Heart left ventricle (tissue), 16 donors: ENCODE measurements around the gene PPM1L. TPM values are rescaled to one million over a fixed set of nuclear protein-coding genes. Genes with fewer than 3 reads are reported as not detected.

Experiments used
- ATAC-seq, 4 donors: fragments of 200-7000 bp; cut with Tn5 transposase; one replicate each; pipeline ENCODE4 v1.9.1; 2020 to 2022; ENCODE audit warnings: moderate library complexity in 4 of 4, mild to moderate bottlenecking in 3 of 4, moderate number of reproducible peaks in 1 of 4
- DNase-seq, 5 donors: peaks; one replicate each; pipeline ENCODE4 v3.0.0-alpha.2; 2020
- H3K27ac ChIP-seq, 12 donors: fragments of 200-600 bp; sonication (generic) in 4 of 12; one replicate each; pipeline versions ENCODE4 v1.5.0 to v1.8.0; 2016 to 2022; ENCODE audit warnings: mild to moderate bottlenecking in 2 of 12
- H3K27me3 ChIP-seq, 9 donors: fragments of 200-600 bp; sonication (generic) in 2 of 9; one replicate each; pipeline versions ENCODE4 v1.5.1 to v1.8.0; 2016 to 2022; ENCODE audit warnings: mild to moderate bottlenecking in 3 of 9
- H3K36me3 ChIP-seq, 9 donors: fragments of 200-600 bp; sonication (generic) in 2 of 9; one replicate each; pipeline versions ENCODE4 v1.5.0 to v1.8.0; 2018 to 2022; ENCODE audit warnings: mild to moderate bottlenecking in 2 of 9
- H3K4me1 ChIP-seq, 12 donors: fragments of 200-600 bp; sonication (generic) in 4 of 12; one replicate each; pipeline versions ENCODE4 v1.5.0 to v1.8.0; 2016 to 2022; ENCODE audit warnings: mild to moderate bottlenecking in 3 of 12
- H3K4me3 ChIP-seq, 12 donors: fragments of 200-600 bp; sonication (generic) in 4 of 12; one replicate each; pipeline versions ENCODE4 v1.5.0 to v1.8.0; 2017 to 2022; ENCODE audit warnings: mild to moderate bottlenecking in 9 of 12, moderate library complexity in 4 of 12
- H3K9me3 ChIP-seq, 12 donors: fragments of 200-600 bp; sonication (generic) in 4 of 12; one replicate each; pipeline versions ENCODE4 v1.5.0 to v1.8.0; 2016 to 2022; ENCODE audit warnings: mild to moderate bottlenecking in 1 of 12
- CTCF ChIP-seq, 12 donors: fragments of 200-600 bp; sonication (generic) in 4 of 12; IDR thresholded peaks; one replicate each; pipeline versions ENCODE4 v1.5.0 to v1.8.0; 2018 to 2022; ENCODE audit warnings: antibody characterized with exemption in 12 of 12, mild to moderate bottlenecking in 5 of 12
- POLR2A ChIP-seq, 2 donors: fragments of 450-650 bp; IDR thresholded peaks; one replicate each; pipeline ENCODE4 v1.6.1; 2017; ENCODE audit warnings: antibody characterized with exemption in 2 of 2, mild to moderate bottlenecking in 2 of 2, moderate library complexity in 2 of 2
- WGBS, 4 donors: extraction: QIAGEN DNeasy Blood & Tissue Kit in 2 of 4; methylation state at CpG; one replicate each; pipeline versions ENCODE4 v1.1.5 to v1.1.7; 2013 to 2018; 5-methylcytosine and 5-hydroxymethylcytosine counted together
- intact Hi-C, 10 donors: fragments of 100-400 bp; cut with DNase I; formaldehyde crosslinking; loops; one replicate each; pipeline versions ENCODE4 v1.11.1 to v1.14.2; 2022
- polyA plus RNA-seq, 2 donors: library from polyadenylated mRNA; stranded (reverse); fragments of 200-250 nt; gene quantifications; one replicate each; pipeline ENCODE4 v1.2.3, GENCODE V29; 2013
- total RNA-seq, 9 donors: library from RNA; depleted of rRNA in 2 of 9; stranded (reverse); fragments of >200 nt in 2 of 9; fragmentation: NEBNext Ultra II Directional in 3 of 9; extraction: Animal tissue kit (Norgen Biotek cat#: 25700) in 3 of 9; gene quantifications; one replicate each; pipeline versions ENCODE4 v1.1.0 to v1.2.4, GENCODE V29; 2016 to 2023
- donor health status: ischemic (EF 13 %, LVEDD 7.1; RV severe dilation, severe dysfunction).
- donor health status: healthy with polysubstance abuse.
- donor health status: DM: no; HTN: yes; CAD: no.
- donor health status: DM: no; HTN: no; CAD: no.
- donor health status: ischemic (EF 25% LVEDD 6.9; RV normal size, moderate dysfunction).
- donor health status: ischemic (EF 25% LVEDD 5.7; RV mildly dilated, moderate dysfunction).
- donor health status: healthy.
- donor health status: DM: yes; HTN: yes; CAD: no.
- donor health status: ischemic (EF 35%, LVEDD 5.7; RV mildly dilated, moderate dysfunction).
- donor health status: nonischemic (EF 11% LVEDD 7.7; RV severe dilation, severe dysfunction).
- donor health status: DM: yes; HTN: yes; CAD: no.
- donor health status: PGD.
- donor health status: ischemic (EF 29% LVEDD 5.4; RV normal size, mild dysfunction).
- donor health status: nonischemic (EF 23%, LVEDD 6.1; RV moderate dilation, normal function).

The PPM1L gene
- total and polyA plus RNA-seq, 11 donors: 6.2 to 89.6 (median 41.7) TPM

GRCh38 chr3:160852856-160853255 is 96.8 kb downstream of the PPM1L start:
- Histone ChIP-seq H3K27me3 (no peaks in the 10 kb centered on the region), H3K4me3 (no peak overlapping the region), H3K9me3 (peaks cover 0 to 8% (median 0%) of the 10 kb centered on the region in 12 donors), H3K27ac (no peak overlapping the region), H3K4me1 (peaks cover 0 to 8% (median 0%) of the 10 kb centered on the region in 12 donors), H3K36me3 (no peaks in the 10 kb centered on the region)
- no peak for ATAC-seq
- intact Hi-C loops: no loop called here
- no peak for TF ChIP-seq CTCF (IDR thresholded peaks at IDR 0.05)
- TF ChIP-seq POLR2A (IDR thresholded peaks at IDR 0.05): no peak
- DNase-seq: no peak
- 77 to 89% (median 83%) methylated on average over 2 of the region's 2 CpGs for WGBS, 4 donors

- peaks cover 0 to 8% (median 0%) of the 10 kb centered on the region in 12 donors for H3K9me3 ChIP-seq
- no peak for TF ChIP-seq POLR2A (IDR thresholded peaks at IDR 0.05)
- DNase-seq (no peak), ATAC-seq (no peak)
- no peaks in the 10 kb centered on the region for H3K36me3 ChIP-seq
- no peak overlapping the region for H3K27ac ChIP-seq
- 90 to 94% (median 91%) methylated on average over 2 of the region's 2 CpGs for WGBS, 4 donors
- no peaks in the 10 kb centered on the region for H3K27me3 ChIP-seq
- intact Hi-C loops: no loop called here
- no peak overlapping the region for H3K4me3 ChIP-seq
- H3K4me1 ChIP-seq: peaks cover 0 to 8% (median 0%) of the 10 kb centered on the region in 12 donors
These were observed 100.4 kb downstream of the PPM1L start for GRCh38 chr3:160856450-160856849.

GRCh38 chr3:160857476-160858119 is 101.6 kb downstream of the PPM1L start:
- DNase-seq: no peak
- H3K27ac ChIP-seq: no peak overlapping the region
- 90 to 94% (median 91%) methylated on average over 2 of the region's 2 CpGs for WGBS, 4 donors
- H3K36me3 ChIP-seq: no peaks in the 10 kb centered on the region
- H3K9me3 ChIP-seq: peaks cover 0 to 8% (median 0%) of the 10 kb centered on the region in 12 donors
- H3K27me3 ChIP-seq: no peaks in the 10 kb centered on the region
- TF ChIP-seq POLR2A (IDR thresholded peaks at IDR 0.05): no peak
- no peak for TF ChIP-seq CTCF (IDR thresholded peaks at IDR 0.05)
- H3K4me3 ChIP-seq: no peak overlapping the region
- ATAC-seq: no peak
- intact Hi-C loops: no loop called here
- peaks cover 0 to 8% (median 0%) of the 10 kb centered on the region in 12 donors for H3K4me1 ChIP-seq

- Histone ChIP-seq H3K4me1 (peaks cover 0 to 8% (median 0%) of the 10 kb centered on the region in 12 donors), H3K4me3 (no peak overlapping the region), H3K27me3 (no peaks in the 10 kb centered on the region), H3K9me3 (no peaks in the 10 kb centered on the region), H3K27ac (no peak overlapping the region), H3K36me3 (no peaks in the 10 kb centered on the region)
- DNase-seq (no peak), ATAC-seq (no peak)
- TF ChIP-seq CTCF (IDR thresholded peaks at IDR 0.05) (no peak), POLR2A (IDR thresholded peaks at IDR 0.05) (no peak)
- intact Hi-C loops: no loop called here
- 41 to 66% (median 48%) methylated on average over 1 of the region's 1 CpG for WGBS, 4 donors
These were observed 104.3 kb downstream of the PPM1L start for GRCh38 chr3:160860346-160860745.
